Measurements from ENCODE around the gene TBR1. TPM values are rescaled to one million over a fixed set of nuclear protein-coding genes. Genes with fewer than 3 reads are reported as not detected.

TBR1 gene
- total RNA-seq, 1 donor, result not detected

DNA sequence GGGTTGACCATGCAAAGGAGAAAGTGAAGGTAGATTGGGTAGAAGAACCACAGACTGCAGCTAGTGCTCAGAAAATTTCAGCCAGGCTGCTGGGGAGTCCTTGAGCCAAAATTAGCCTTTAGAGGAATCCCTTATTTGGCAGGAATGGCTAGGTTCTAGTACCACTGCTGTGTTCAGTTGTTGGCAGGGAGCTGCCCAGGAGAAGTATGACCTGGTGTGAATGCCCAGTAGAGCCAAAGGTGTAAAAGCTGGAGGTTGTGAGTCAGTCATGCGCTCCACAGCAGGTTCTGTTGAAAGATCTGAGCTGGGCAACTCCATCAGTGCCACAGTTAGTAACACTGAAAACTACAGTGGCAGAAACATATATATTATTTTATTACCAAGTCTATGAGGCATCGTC is 36.4 kb upstream of the TBR1 start:
- TF ChIP-seq, protein P1, sequence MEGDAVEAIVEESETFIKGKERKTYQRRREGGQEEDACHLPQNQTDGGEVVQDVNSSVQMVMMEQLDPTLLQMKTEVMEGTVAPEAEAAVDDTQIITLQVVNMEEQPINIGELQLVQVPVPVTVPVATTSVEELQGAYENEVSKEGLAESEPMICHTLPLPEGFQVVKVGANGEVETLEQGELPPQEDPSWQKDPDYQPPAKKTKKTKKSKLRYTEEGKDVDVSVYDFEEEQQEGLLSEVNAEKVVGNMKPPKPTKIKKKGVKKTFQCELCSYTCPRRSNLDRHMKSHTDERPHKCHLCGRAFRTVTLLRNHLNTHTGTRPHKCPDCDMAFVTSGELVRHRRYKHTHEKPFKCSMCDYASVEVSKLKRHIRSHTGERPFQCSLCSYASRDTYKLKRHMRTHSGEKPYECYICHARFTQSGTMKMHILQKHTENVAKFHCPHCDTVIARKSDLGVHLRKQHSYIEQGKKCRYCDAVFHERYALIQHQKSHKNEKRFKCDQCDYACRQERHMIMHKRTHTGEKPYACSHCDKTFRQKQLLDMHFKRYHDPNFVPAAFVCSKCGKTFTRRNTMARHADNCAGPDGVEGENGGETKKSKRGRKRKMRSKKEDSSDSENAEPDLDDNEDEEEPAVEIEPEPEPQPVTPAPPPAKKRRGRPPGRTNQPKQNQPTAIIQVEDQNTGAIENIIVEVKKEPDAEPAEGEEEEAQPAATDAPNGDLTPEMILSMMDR (IDR thresholded peaks at IDR 0.05; ENCODE audit: insufficient read depth, low read depth, low read length), result no peak
- H3K4me3 ChIP-seq (ENCODE audit: low read depth, low read length), result no peak overlapping the region
- DNase-seq (ENCODE audit: low read depth), result no peak

DNA sequence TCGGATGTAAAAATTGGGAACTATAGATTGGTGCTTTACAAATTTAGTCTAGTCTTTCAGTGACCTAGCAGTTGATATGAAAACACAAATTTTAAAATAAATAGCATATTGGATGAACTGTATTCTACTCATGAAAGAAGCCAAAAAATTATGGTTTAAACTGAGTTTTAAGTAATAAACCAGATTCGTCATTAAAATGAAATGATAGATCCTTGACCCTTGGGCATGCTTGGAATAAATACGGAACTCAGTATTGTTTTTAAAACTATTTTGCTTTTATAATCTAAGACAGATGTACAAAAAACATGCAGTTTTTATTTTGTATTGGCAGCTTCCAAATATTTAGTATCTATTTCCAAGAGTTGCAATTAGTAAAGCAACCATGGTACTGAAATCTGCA is 34.6 kb upstream of the TBR1 start:
- DNase-seq (ENCODE audit: low read depth), result no peak
- H3K4me3 ChIP-seq (ENCODE audit: low read depth, low read length), result no peak overlapping the region
- TF ChIP-seq, protein P1 (IDR thresholded peaks at IDR 0.05; ENCODE audit: insufficient read depth, low read depth, low read length), result no peak

DNA sequence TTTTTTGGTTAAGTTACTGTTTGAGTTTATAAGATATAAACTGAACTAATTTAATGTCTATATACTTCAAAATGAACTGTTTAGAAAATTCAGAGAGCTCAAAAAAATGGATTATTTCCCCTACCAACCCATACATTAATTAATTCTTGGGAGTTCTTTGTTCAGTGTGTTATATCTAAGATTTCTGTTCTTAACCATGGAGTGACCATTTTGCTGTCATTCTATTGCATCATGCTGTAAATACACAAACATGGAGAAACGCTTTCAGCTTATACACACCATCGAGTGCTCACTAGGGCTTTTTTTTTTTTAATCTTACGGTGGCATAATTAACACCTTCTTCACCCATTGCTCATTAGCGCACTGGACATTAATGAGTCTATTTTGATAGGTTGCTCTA is 33.4 kb upstream of the TBR1 start:
- H3K4me3 ChIP-seq (ENCODE audit: low read depth, low read length), result no peak overlapping the region
- TF ChIP-seq, protein P1 (IDR thresholded peaks at IDR 0.05; ENCODE audit: insufficient read depth, low read depth, low read length), result no peak
- no peak for DNase-seq (ENCODE audit: low read depth)

DNA sequence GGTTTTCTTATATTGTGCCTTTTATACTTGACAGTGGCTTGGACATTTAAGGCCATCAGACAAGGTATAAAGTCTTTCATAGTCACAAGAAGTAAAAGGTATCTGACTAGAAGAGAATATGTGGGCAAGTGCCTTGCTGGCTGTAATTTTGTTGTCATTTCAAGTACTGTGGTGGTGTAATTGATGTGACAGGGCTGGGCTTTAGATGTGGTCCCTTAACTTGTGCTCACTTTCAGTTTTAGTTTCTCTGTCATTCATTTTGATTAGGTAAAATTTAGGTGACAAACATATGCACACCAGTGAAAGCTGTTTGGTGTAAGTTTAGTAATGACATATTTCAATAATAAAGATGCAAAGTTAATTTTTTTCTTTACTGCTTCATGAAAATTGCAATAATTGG is 31.2 kb upstream of the TBR1 start:
- TF ChIP-seq, protein P1 (IDR thresholded peaks at IDR 0.05; ENCODE audit: insufficient read depth, low read depth, low read length), result no peak
- H3K4me3 ChIP-seq (ENCODE audit: low read depth, low read length), result no peak overlapping the region
- no peak for DNase-seq (ENCODE audit: low read depth)

DNA sequence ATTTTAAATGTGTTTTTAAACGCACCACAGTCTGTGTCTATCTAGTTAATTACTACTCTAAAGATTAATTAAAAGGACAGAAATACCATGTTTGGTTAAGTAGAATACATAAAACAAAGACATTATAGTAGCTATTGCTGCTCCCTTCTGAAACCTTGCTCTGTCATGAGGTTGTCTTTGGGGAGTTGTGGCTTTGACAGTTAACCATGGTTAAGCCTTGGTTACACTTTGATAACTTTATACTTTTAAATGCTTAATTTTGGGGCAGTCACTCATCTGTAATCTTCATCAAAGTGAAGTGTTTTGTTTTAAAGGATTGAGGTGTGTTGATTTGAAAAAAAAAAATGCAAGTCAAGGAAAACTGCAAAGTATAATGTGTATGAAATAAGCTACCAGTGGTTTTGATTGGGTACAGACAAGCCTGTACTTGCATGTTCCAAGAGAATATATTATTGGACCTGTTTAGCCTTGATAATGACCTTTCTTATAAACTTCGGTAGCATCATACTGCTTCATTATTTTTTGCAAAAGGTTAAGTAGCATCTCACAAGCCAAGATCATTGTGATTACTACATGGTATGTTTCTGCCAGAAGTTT is 29.8 kb upstream of the TBR1 start:
- H3K4me3 ChIP-seq (ENCODE audit: low read depth, low read length), result no peak overlapping the region
- TF ChIP-seq, protein P1 (IDR thresholded peaks at IDR 0.05; ENCODE audit: insufficient read depth, low read depth, low read length), result no peak
- DNase-seq (ENCODE audit: low read depth), result no peak

DNA sequence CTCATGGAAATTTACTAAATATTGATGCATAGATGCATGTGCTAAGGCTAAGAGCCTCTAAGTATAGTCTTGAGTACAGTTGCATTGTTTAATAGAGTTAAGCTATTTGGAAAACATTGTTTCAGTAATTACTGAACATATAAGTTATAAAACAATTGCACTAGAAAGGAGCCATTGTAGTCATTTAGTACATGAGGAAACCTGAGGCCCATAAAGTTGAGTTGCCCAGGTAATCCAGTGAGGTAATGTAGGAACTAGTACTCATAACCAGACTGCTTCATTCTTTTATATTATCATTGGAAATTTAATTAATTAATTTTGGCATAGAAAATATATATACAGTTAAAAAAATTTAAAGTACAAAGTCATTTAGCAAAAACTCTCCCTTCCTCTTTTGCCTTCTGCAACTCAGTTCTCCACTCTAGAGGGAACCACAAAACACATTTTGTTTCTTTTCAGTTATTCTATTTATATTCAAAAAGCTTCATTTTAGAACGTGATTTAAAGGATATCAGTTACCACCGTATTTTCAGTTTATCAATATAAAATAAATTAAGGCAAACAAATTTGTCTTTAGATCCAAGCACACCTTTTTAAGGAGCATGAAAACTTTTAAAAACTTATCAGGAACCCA is 27.8 kb upstream of the TBR1 start:
- no peak overlapping the region for H3K4me3 ChIP-seq (ENCODE audit: low read depth, low read length)
- DNase-seq (ENCODE audit: low read depth), result no peak
- TF ChIP-seq, protein P1 (IDR thresholded peaks at IDR 0.05; ENCODE audit: insufficient read depth, low read depth, low read length), result no peak

Data from fibroblast of villous mesenchyme (primary cell).